UCSD-AML1 (cell line): ENCODE results near the gene ZDHHC7.
"Not testable (repeated sequence)": the region's sequence is repeated elsewhere in the genome, so short reads cannot be mapped to it uniquely, and the experiment has no call there.

Experiments
- DNase-seq: peaks from one replicate; lab custom pipeline; 2025; ENCODE audit not compliant: unreplicated experiment; lab: John Stamatoyannopoulos, UW

The ZDHHC7 gene

GRCh38 chr16:85045077-85045476 lies 33.7 kb upstream of the ZDHHC7 start:
- no peak for DNase-seq

- no peak for DNase-seq
Observed at GRCh38 chr16:85042606-85043005, 31.3 kb upstream of the ZDHHC7 start.

- no peak for DNase-seq
Observed at GRCh38 chr16:85042167-85042526, 30.8 kb upstream of the ZDHHC7 start.

GRCh38 chr16:85041219-85042166 lies 30.2 kb upstream of the ZDHHC7 start:
- DNase-seq, result peak; percentile 51

GRCh38 chr16:85040685-85041084 lies 29.4 kb upstream of the ZDHHC7 start:
- DNase-seq, result no peak

- DNase-seq, result no peak
Observed at GRCh38 chr16:85037721-85038120, 26.4 kb upstream of the ZDHHC7 start.

- DNase-seq, result no peak
Observed at GRCh38 chr16:85037050-85037410, 25.7 kb upstream of the ZDHHC7 start.

GRCh38 chr16:85036236-85037049 lies 25.1 kb upstream of the ZDHHC7 start:
- no peak for DNase-seq

- no peak for DNase-seq
Observed at GRCh38 chr16:85034591-85035433, 23.5 kb upstream of the ZDHHC7 start.

- no peak for DNase-seq
Observed at GRCh38 chr16:85033171-85033570, 21.8 kb upstream of the ZDHHC7 start.

GRCh38 chr16:85032187-85032586 lies 20.9 kb upstream of the ZDHHC7 start:
- DNase-seq, result not testable (repeated sequence)

- no peak for DNase-seq
Observed at GRCh38 chr16:85031451-85031850, 20.1 kb upstream of the ZDHHC7 start.

- DNase-seq, result no peak
Observed at GRCh38 chr16:85029981-85030401, 18.7 kb upstream of the ZDHHC7 start.

GRCh38 chr16:85029408-85029784 lies 18.1 kb upstream of the ZDHHC7 start:
- no peak for DNase-seq

- DNase-seq, result no peak
Observed at GRCh38 chr16:85028685-85029407, 17.5 kb upstream of the ZDHHC7 start.

GRCh38 chr16:85027958-85028684 lies 16.8 kb upstream of the ZDHHC7 start:
- peak; percentile 59 for DNase-seq

- DNase-seq, result peak; percentile 96
Observed at GRCh38 chr16:85027349-85027957, 16.1 kb upstream of the ZDHHC7 start, which contains the start of gene KIAA0513. TSS of gene KIAA0513 (plus strand) at chr16:85027795. CDS start at chr16:85067072, 39,277 bp downstream.

GRCh38 chr16:85026703-85027102 lies 15.4 kb upstream of the ZDHHC7 start:
- no peak for DNase-seq
